IPS-20b (cell line): ENCODE results near the gene IL17REL.
A peak's percentile ranks its signal among the peaks of the same experiment; 100 is the strongest.

Source experiments
- H3K27ac ChIP-seq: one replicate; pipeline ENCODE4 v1.5.1; 2013; ENCODE audit warnings: low read length
- H3K27me3 ChIP-seq: 2 replicates; pipeline ENCODE4 v1.6.1; 2013; ENCODE audit warnings: mild to moderate bottlenecking, low read length, inconsistent platforms; ENCODE audit not compliant: insufficient read depth
- H3K36me3 ChIP-seq: 2 replicates; pipeline ENCODE4 v1.6.1; 2013; ENCODE audit warnings: low read depth, mild to moderate bottlenecking, inconsistent platforms, low read length, moderate library complexity; ENCODE audit not compliant: insufficient read depth
- H3K4me1 ChIP-seq: 2 replicates; pipeline ENCODE4 v1.6.1; 2013; ENCODE audit warnings: mild to moderate bottlenecking, control low read depth, inconsistent platforms, low read length, moderate library complexity; ENCODE audit not compliant: insufficient read depth
- H3K4me3 ChIP-seq: 2 replicates; pipeline ENCODE4 v1.5.1; 2013; ENCODE audit warnings: mild to moderate bottlenecking, low read length, inconsistent platforms
- H3K9ac ChIP-seq: 2 replicates; pipeline ENCODE4 v1.6.1; 2013; ENCODE audit warnings: low read depth, mild to moderate bottlenecking, inconsistent platforms, low read length, moderate library complexity
- H3K9me3 ChIP-seq: 2 replicates; pipeline ENCODE4 v1.6.1; 2013; ENCODE audit warnings: mild to moderate bottlenecking, low read depth, low read length, inconsistent platforms; ENCODE audit not compliant: insufficient read depth

Gene IL17REL

DNA sequence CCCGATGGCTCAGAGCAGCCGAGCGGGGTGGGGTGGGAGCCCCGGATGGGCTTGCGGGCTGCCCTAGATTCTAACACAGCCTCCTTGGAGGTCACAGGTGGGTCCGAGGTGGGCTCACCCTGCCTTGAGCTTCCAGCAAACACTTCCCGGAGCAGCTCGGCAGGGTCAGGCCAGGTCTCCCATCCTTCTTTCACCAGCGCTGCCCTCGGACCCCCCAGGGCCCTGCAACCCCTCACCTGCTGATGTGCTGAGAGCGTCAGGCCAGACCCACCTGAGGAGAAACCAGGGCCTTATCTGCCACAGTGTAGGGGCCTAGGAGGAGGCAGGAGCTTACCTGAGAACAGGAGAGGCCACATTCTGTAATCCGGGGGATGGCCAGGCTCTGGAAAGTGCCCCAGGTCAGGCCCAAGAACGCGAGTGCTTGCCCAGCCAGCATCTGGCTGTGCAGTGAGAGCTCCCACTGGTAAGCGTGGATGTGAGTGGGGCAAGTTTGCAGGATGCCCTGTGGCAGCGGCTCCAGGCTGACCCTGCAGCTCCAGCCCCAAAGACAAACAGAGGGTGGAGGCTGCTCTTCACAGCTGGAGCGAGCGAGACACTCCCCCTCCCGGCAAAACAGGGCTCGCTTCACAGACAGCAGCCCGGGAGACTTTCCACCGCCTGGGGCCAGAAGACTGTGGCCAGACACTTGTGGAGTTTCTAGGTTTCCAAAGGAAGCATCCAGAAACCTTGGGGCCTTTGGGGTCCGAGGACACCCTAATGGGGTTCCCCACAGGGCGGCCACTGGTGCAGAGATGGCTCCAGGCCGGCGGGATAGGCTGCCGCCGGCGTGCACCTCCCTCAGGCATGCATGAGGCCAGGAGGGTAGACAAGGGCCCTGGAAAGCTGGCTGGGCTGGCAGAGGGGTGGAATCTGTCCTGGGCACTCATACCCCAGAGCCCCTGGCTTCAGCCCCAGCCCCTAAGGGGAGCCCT, at the start of gene IL17REL:
Gene IL17REL, minus strand, starts transcription at position 555 of the 971 bp plus-strand sequence. Its CDS starts 119 bp downstream, at position 436.
- no peak within 1 kb of the TSS for H3K4me3 ChIP-seq
- H3K4me1 ChIP-seq: peaks cover 7% of the 10 kb centered on the region; the same call in 1 of the 2 replicates
- H3K27me3 ChIP-seq: peaks cover 78% of the 10 kb centered on the region
- no peaks in the 10 kb centered on the region for H3K9me3 ChIP-seq
- H3K27ac ChIP-seq: no peak within 1 kb of the TSS
- no peaks in the 10 kb centered on the region for H3K36me3 ChIP-seq
- H3K9ac ChIP-seq: no peak within 1 kb of the TSS

DNA sequence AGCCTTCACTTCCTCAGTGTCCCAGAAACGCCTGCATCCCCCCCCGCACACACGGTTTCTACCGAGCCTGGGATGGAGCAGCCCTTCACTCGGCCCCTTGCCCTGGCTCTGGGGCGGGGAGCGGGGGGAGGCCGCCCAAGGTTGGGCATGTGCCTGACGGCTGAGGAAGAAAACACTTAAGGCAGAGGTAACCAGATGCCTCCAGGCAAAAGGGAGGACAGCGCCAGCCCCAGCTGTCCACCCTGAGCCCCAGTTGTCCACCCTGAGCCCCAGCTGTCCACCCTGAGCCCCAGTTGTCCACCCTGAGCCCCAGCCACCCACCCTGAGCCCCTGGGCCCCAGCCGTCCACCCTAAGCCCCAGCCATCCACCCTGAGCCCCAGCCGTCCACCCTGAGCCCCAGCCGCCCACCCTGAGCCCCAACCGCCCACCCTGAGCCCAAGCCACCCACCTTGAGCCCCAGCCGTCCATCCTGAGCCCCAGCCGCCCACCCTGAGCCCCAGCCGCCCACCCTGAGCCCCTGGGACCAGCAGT, 49.3 kb upstream of the IL17REL start:
- no peak overlapping the region for H3K4me3 ChIP-seq
- no peaks in the 10 kb centered on the region for H3K36me3 ChIP-seq
- peaks cover 5% of the 10 kb centered on the region; the same call in 1 of the 2 replicates for H3K4me1 ChIP-seq
- no peak overlapping the region for H3K27ac ChIP-seq
- peaks cover 27% of the 10 kb centered on the region for H3K27me3 ChIP-seq
- H3K9me3 ChIP-seq: no peaks in the 10 kb centered on the region
- H3K9ac ChIP-seq: no peak overlapping the region

DNA sequence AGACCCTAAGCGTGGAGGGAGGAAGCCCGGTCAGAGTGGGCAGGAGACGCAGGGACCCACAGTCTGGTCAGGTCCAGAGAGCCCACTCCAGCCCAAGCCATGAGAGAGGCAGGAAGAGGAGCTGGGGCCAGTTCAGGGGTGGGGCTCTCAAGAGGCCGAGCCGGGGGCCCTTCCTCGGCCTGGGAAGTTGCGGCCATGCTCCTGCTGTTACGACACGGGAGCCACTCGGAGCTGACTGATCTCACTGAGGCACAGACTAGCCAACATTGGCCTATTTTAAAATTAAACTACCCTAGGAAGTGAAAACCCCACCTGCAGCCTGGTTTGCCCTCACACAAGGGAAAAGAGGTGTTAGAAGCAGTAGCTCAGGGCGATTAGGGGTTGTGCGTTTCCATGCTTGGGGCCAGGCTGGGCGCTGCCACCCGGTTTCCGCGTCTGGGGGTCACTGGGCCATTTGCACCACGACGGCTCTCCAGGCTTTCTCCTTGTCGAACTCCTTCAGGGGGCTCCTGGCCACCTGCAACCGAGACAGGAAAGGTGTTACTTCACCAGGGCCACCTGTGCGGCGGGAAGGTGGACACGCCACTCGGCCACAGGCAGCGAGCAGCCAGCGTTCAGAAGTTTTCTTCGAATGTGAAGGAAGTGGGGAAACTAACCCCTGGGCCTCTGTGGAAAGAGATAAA, 48.7 kb upstream of the IL17REL start:
- no peaks in the 10 kb centered on the region for H3K36me3 ChIP-seq
- H3K9ac ChIP-seq: no peak overlapping the region
- H3K27me3 ChIP-seq: peaks cover 32% of the 10 kb centered on the region
- peaks cover 5% of the 10 kb centered on the region; the same call in 1 of the 2 replicates for H3K4me1 ChIP-seq
- H3K4me3 ChIP-seq: no peak overlapping the region
- no peaks in the 10 kb centered on the region for H3K9me3 ChIP-seq
- H3K27ac ChIP-seq: no peak overlapping the region

DNA sequence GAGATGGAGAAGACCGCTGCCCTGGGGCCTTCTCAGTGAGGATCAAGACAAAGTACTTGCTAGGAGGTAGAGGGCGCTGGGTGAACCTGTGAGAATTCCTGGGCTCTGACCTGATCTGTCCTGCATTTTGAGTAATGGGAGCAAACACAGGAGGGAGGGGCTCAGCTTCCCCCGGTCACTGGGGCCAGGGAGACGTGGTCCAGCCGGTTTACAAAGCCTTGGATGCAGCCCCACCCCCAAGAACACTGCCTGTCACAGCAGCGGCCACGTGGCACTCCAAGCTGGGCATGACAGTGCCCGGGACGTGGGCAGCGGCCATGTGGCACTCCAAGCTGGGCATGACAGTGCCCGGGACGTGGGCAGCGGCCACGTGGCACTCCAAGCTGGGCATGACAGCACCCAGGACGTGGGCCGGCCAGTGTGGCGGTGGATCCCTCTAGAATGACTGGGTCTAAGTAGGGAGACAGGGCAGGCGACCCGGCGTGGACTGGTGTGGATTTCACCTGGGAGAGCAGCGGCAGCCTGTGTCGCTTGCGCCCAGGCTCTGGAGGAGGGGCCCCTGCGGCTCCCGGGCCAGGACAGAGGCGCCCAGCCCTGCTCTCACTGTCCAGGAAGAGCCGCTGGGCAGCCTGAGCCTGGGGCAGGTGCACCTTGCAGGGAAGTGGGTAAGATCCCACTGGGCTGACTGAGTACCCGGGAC, 48.0 kb upstream of the IL17REL start:
- Histone ChIP-seq H3K27ac (no peak overlapping the region), H3K36me3 (no peaks in the 10 kb centered on the region), H3K9me3 (no peaks in the 10 kb centered on the region), H3K4me1 (peaks cover 5% of the 10 kb centered on the region; the same call in 1 of the 2 replicates), H3K4me3 (no peak overlapping the region), H3K27me3 (peaks cover 32% of the 10 kb centered on the region), H3K9ac (no peak overlapping the region)

DNA sequence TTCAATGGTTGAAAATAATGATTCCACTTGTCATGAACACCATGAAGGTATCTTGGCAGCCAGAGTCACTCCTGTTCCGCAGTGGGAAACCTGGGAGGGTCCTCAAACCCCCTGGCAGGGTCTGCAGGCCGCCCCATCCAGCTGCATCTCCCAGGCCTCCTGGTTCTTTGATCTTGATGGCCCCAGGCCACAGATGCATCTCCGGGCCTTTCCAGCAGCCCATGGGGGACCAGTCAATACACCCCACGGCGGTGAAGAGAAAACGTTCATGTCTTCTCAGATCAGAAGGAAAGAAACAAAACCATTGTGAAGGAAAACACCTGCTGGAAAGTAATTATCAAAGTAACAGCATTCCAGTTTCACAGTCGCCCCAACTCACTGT, 47.3 kb upstream of the IL17REL start:
- no peaks in the 10 kb centered on the region for H3K36me3 ChIP-seq
- no peak overlapping the region for H3K27ac ChIP-seq
- H3K9me3 ChIP-seq: no peaks in the 10 kb centered on the region
- H3K4me1 ChIP-seq: peaks cover 5% of the 10 kb centered on the region; the same call in 1 of the 2 replicates
- peaks cover 32% of the 10 kb centered on the region for H3K27me3 ChIP-seq
- H3K4me3 ChIP-seq: 0 out of 2 replicates have a peak overlapping the region, but pooled peaks have one; percentile 58
- H3K9ac ChIP-seq: no peak overlapping the region; the same call in 1 of the 2 replicates

DNA sequence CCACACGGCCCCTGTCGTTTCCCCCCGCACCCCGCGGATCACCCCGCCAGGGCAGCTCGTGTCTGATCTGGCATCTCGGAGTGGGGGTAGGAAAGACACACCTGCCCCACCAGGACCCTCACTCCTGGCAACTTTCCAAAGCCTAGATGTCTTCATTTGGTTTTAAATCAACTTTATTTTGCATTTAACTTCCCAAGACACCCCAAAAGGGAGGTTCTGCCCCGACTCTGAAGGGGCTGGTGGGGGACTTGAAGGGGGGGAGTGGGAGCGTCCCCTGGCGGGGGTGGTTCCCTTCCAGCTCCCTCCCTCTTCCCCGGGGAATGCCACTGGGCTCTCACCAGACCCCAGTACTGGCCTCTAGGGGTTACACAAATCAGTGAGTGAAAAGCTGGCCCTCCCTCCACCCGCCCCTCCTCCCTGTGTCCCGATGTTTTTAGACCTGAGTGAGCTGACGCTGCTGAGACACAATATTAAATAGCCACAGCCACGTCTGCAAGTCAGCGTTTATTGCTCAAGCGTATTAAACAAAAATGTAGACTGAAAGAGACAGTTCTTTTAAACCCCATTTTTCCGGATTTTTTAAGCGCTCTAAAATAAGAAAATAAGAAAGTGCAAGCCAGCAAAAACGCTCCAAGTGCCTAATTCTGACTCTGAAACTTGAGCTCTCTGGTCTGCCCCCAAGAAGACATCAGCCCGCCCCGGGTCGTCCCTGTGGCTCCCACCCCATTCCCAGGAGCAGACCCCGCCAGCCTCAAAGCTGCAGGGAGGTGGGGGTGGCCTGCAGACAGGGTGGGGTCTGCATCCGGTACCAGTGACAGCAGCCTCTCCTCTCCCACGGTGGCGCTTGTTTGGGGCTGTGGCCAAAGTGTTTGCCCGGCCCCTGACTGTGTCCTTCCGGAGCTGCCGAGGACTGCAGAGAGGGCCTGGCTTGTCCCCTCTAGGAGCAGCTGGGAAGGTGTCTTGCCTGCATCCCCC, 46.6 kb upstream of the IL17REL start:
- no peak overlapping the region for H3K27ac ChIP-seq

DNA sequence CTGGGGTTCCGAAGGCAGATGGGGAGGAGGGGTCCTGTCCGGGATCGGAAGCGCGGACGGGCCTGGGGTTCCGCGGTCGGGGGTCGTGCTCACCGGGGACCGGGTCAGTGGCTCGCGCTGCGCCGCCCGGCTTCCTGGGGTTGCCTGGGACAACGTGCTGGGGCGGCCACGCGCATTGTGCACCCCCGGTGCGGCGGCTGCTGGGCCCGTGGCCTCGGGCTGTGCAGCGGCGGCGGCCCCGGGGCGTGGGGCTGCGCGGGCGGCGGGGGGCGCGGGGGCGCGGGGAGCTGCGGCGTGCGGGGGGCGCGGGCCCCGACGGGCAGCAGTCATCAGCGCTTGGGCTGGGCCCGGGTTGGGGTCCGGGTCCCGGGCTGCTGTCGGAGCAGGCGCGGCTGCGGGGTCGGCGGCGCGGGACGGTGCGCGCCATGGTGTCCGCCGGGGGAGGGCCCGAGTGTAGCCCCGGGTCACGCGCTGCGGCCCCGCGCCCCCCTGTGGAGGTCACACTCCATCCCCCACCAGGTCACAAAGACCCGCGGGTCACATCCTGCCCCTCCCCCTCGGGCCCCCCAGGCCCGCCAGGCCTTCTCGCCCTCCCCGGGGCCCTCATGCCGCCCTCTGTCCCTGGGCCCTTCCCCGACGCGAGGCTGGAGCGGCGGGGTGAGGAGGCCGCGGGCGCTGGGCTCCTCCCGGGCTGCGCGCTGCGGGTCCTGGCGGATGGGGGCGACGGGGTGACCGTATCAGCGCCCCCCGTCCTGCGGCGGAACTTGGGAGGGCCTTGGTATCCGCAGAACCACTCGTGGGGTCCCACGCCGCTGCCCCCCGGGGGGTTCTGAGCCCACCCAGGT, 45.7 kb upstream of the IL17REL start, which contains the start of gene TTLL8:
Gene TTLL8, minus strand, starts transcription at position 238 of the 845 bp plus-strand sequence.
- Histone ChIP-seq H3K9ac (no peak within 1 kb of the TSS; the same call in 1 of the 2 replicates), H3K27ac (no peak within 1 kb of the TSS), H3K9me3 (no peaks in the 10 kb centered on the region), H3K36me3 (no peaks in the 10 kb centered on the region), H3K4me1 (peaks cover 5% of the 10 kb centered on the region; the same call in 1 of the 2 replicates), H3K4me3 (peak within 1 kb of the TSS; percentile 58; the same call in 1 of the 2 replicates), H3K27me3 (peaks cover 32% of the 10 kb centered on the region)

More for the DNA sequence above, 46.6 kb upstream of the IL17REL start:
- peaks cover 5% of the 10 kb centered on the region; the same call in 1 of the 2 replicates for H3K4me1 ChIP-seq
- H3K9me3 ChIP-seq: no peaks in the 10 kb centered on the region
- no peaks in the 10 kb centered on the region for H3K36me3 ChIP-seq
- H3K27me3 ChIP-seq: peaks cover 32% of the 10 kb centered on the region
- H3K9ac ChIP-seq: no peak overlapping the region; the same call in 1 of the 2 replicates
- H3K4me3 ChIP-seq: peak overlapping the region; percentile 58; the same call in 1 of the 2 replicates

DNA sequence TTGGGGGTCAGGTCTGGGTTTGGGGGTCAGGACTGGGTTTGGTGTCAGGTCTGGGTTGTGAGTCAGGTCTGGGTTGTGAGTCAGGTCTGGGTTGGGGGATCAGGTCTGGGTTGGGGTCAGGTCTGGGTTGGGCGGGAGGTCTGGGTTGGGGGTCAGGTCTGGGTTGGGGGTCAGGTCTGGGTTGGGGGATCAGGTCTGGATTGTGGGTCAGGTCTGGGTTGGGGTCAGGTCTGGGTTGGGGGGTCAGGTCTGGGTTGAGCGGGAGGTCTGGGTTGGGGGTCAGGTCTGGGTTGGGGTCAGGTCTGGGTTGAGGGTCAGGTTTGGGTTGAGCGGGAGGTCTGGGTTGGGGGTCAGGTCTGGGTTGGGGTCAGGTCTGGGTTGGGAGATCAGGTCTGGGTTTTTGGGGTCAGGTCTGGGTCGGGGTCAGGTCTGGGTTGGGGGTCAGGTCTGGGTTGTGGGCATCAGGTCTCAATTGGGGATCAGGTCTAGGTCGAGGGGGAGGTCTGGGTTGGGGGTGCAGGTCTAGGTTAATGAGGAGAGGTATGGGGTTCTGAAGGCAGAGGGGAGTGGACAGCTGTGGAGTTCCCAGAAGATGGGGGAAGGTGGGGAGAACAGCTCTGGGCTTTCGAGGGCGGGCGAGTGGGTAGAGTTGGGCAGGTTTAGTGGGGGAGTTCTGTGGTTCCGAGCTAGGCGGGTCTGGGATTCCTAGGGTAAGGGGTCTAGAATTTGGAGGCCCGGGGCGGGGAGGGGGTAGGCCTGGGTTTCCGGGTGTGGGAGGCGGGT, 44.9 kb upstream of the IL17REL start:
- Histone ChIP-seq H3K9ac (no peak overlapping the region), H3K27me3 (peaks cover 32% of the 10 kb centered on the region), H3K9me3 (no peaks in the 10 kb centered on the region), H3K4me1 (peaks cover 5% of the 10 kb centered on the region; the same call in 1 of the 2 replicates), H3K4me3 (no peak overlapping the region), H3K36me3 (no peaks in the 10 kb centered on the region), H3K27ac (no peak overlapping the region)

DNA sequence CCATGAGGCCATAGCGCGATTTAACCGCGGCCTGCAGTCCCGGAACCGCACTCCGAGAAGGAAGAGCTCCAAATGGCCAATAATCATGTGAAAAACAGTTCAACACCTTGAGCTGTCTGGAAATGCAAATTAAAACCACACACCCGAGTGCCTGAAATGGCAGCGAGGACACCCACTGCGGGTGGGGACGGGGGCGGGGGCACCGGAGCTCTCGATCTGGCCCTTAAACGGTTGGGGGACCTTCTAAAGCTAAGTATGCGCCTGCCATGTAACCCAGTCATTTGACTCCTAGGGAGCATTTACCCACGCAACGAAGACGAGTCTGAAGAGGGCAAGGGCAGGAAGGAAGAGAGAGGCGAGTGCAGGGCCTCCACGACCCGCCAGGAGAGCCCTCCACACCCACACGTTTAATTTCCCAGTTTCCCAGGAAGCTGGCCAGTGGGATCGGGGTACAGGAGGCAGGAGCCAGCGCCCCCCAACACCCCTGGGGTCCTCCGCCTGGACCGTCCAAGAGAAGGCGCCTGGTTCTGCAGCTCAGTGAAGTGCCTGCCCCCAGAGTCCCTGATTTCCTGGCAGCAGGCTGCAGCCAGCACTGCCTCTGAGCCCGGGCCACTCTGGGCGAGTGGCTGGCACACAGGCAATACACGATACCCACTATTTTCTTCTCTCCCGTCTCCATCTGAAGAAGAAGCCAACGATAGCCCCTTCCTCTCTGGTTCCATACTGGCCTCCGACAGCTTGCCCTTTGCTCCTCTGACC, 43.8 kb upstream of the IL17REL start:
- H3K9me3 ChIP-seq: no peaks in the 10 kb centered on the region
- no peaks in the 10 kb centered on the region for H3K36me3 ChIP-seq
- peaks cover 32% of the 10 kb centered on the region for H3K27me3 ChIP-seq
- H3K9ac ChIP-seq: no peak overlapping the region
- no peak overlapping the region for H3K4me3 ChIP-seq
- peaks cover 5% of the 10 kb centered on the region; the same call in 1 of the 2 replicates for H3K4me1 ChIP-seq
- H3K27ac ChIP-seq: no peak overlapping the region
